Glutamatergic neuron (in vitro differentiated cells): Measurements from ENCODE around the gene MKLN1. TPM values are rescaled to one million over a fixed set of nuclear protein-coding genes. Genes with fewer than 3 reads are reported as not detected.
A peak's percentile ranks its signal among the peaks of the same experiment; 100 is the strongest.

ENCODE experiments used
- DNase-seq: peaks from one replicate; pipeline ENCODE4 v3.0.0; 2022
- H3K27ac Mint-ChIP-seq: one replicate; pipeline ENCODE4 v1.8.0; 2020; ENCODE audit warnings: mild to moderate bottlenecking, mixed read lengths, inconsistent platforms; ENCODE audit not compliant: unreplicated experiment
- H3K27me3 Mint-ChIP-seq: one replicate; pipeline ENCODE4 v1.8.0; 2020; ENCODE audit warnings: mild to moderate bottlenecking, moderate library complexity, mixed read lengths, inconsistent platforms; ENCODE audit not compliant: unreplicated experiment
- H3K36me3 Mint-ChIP-seq: one replicate; pipeline ENCODE4 v1.8.0; 2020; ENCODE audit warnings: mild to moderate bottlenecking, mixed read lengths, inconsistent platforms; ENCODE audit not compliant: unreplicated experiment
- H3K4me1 Mint-ChIP-seq: one replicate; pipeline ENCODE4 v1.8.0; 2020; ENCODE audit warnings: mild to moderate bottlenecking, low read depth, mixed read lengths, inconsistent platforms; ENCODE audit not compliant: unreplicated experiment
- H3K4me3 Mint-ChIP-seq: one replicate; pipeline ENCODE4 v1.8.0; 2020; ENCODE audit warnings: mild to moderate bottlenecking, mixed read lengths, inconsistent platforms; ENCODE audit not compliant: unreplicated experiment
- H3K9me3 Mint-ChIP-seq: one replicate; pipeline ENCODE4 v1.8.0; 2020; ENCODE audit warnings: mild to moderate bottlenecking, moderate library complexity, mixed read lengths, inconsistent platforms; ENCODE audit not compliant: unreplicated experiment
- total RNA-seq: library from RNA; stranded (reverse); fragmentation: NEBNext Ultra II Directional; extraction: Animal tissue kit (Norgen Biotek cat#: 25700); gene quantifications from one replicate; pipeline ENCODE4 v1.2.1, GENCODE V29; 2021; ENCODE audit not compliant: unreplicated experiment
- TF ChIP-seq, protein P1 (sequence below): fragments of 200-600 bp; sonication (generic); IDR thresholded peaks from one replicate; pipeline ENCODE4 v1.5.0; 2021; ENCODE audit not compliant: partially characterized antibody, unreplicated experiment

The MKLN1 gene
- total RNA-seq, 1 donor from 2014 or later, result 36.7 TPM

DNA sequence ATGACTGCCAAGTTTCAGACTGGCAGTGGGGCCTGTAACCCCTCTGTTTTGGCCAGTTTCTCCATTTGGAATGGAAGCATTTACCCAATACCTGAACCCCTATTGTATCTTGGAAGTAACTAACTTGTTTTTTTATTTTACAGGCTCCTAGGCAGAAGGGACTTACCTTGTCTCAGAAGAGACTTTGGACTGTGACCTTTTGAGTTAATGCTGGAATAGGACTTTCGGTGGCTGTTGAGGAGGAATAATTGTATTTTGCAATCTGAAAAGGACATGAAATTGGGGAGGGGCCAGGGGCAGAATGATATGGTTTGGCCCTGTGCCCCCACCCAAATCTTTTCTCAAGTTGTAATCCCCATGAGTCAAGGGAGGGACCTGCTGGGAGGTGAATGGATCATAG is 20.0 kb upstream of the MKLN1 start:
- Mint-ChIP-seq H3K27me3 (no peaks in the 10 kb centered on the region), H3K9me3 (peaks cover 7% of the 10 kb centered on the region), H3K4me1 (no peaks in the 10 kb centered on the region), H3K36me3 (peaks cover 28% of the 10 kb centered on the region), H3K4me3 (no peak overlapping the region), H3K27ac (peak overlapping the region; percentile 38)
- TF ChIP-seq, protein P1, sequence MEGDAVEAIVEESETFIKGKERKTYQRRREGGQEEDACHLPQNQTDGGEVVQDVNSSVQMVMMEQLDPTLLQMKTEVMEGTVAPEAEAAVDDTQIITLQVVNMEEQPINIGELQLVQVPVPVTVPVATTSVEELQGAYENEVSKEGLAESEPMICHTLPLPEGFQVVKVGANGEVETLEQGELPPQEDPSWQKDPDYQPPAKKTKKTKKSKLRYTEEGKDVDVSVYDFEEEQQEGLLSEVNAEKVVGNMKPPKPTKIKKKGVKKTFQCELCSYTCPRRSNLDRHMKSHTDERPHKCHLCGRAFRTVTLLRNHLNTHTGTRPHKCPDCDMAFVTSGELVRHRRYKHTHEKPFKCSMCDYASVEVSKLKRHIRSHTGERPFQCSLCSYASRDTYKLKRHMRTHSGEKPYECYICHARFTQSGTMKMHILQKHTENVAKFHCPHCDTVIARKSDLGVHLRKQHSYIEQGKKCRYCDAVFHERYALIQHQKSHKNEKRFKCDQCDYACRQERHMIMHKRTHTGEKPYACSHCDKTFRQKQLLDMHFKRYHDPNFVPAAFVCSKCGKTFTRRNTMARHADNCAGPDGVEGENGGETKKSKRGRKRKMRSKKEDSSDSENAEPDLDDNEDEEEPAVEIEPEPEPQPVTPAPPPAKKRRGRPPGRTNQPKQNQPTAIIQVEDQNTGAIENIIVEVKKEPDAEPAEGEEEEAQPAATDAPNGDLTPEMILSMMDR, result no peak
- DNase-seq, result no peak

DNA sequence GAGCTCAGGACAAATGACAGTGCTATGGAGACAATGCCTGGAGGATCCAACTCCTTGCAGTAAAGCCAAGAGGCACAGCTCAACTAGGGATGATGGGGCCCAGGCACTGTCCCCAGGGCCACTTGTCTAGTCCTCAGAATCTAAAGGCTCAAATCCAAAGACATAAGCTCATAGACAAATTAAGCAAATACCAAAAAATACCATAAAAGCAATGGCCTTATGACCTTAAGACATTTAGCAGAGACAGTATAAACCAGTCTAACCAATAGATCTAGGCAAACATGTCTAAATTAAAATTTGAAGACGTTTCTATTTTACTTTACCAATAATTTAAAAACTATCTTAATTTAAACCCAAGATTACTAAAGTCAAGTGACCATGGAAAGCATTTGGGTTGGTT is 14.8 kb upstream of the MKLN1 start:
- TF ChIP-seq, protein P1, result no peak
- H3K27ac Mint-ChIP-seq, result no peak overlapping the region
- H3K27me3 Mint-ChIP-seq, result no peaks in the 10 kb centered on the region
- H3K4me1 Mint-ChIP-seq, result no peaks in the 10 kb centered on the region
- H3K36me3 Mint-ChIP-seq, result peaks cover 36% of the 10 kb centered on the region
- peaks cover 4% of the 10 kb centered on the region for H3K9me3 Mint-ChIP-seq
- DNase-seq, result no peak
- no peak overlapping the region for H3K4me3 Mint-ChIP-seq

GRCh38 chr7:131320603-131321002 is 7.1 kb upstream of the MKLN1 start:
- H3K27me3 Mint-ChIP-seq, result peaks cover 2% of the 10 kb centered on the region
- H3K27ac Mint-ChIP-seq, result no peak overlapping the region
- TF ChIP-seq, protein P1, result no peak
- DNase-seq, result no peak
- H3K4me3 Mint-ChIP-seq, result no peak overlapping the region
- H3K4me1 Mint-ChIP-seq, result peaks cover 5% of the 10 kb centered on the region
- peaks cover 2% of the 10 kb centered on the region for H3K9me3 Mint-ChIP-seq
- peaks cover 20% of the 10 kb centered on the region for H3K36me3 Mint-ChIP-seq

GRCh38 chr7:131321656-131322055 is 6.0 kb upstream of the MKLN1 start:
- DNase-seq, result no peak
- TF ChIP-seq, protein P1, result no peak
- peaks cover 5% of the 10 kb centered on the region for H3K4me1 Mint-ChIP-seq
- peaks cover 14% of the 10 kb centered on the region for H3K36me3 Mint-ChIP-seq
- H3K27ac Mint-ChIP-seq, result no peak overlapping the region
- no peaks in the 10 kb centered on the region for H3K9me3 Mint-ChIP-seq
- H3K4me3 Mint-ChIP-seq, result no peak overlapping the region
- peaks cover 2% of the 10 kb centered on the region for H3K27me3 Mint-ChIP-seq

- Mint-ChIP-seq H3K4me3 (no peak overlapping the region), H3K27me3 (peaks cover 2% of the 10 kb centered on the region), H3K27ac (no peak overlapping the region), H3K9me3 (no peaks in the 10 kb centered on the region), H3K4me1 (peaks cover 5% of the 10 kb centered on the region), H3K36me3 (peaks cover 10% of the 10 kb centered on the region)
- no peak for DNase-seq
- TF ChIP-seq, protein P1, result no peak
These were observed 5.6 kb upstream of the MKLN1 start for GRCh38 chr7:131322061-131322460.
